GM19239 (cell line): Measurements from ENCODE around the gene CFAP92.
A peak's percentile ranks its signal among the peaks of the same experiment; 100 is the strongest.

Experiments
- DNase-seq: peaks from one replicate; pipeline ENCODE4 v3.0.0; 2011; ENCODE audit warnings: low spot score; ENCODE audit not compliant: insufficient read length
- FAIRE-seq: peaks from 2 replicates; lab custom pipeline; 2011; peaks lifted over from hg19 to GRCh38; lab: Jason Lieb, UNC

The CFAP92 gene

GRCh38 chr3:129025691-129026435 lies 32.0 kb upstream of the CFAP92 start:
- DNase-seq (no peak), FAIRE-seq (no peak)

DNA sequence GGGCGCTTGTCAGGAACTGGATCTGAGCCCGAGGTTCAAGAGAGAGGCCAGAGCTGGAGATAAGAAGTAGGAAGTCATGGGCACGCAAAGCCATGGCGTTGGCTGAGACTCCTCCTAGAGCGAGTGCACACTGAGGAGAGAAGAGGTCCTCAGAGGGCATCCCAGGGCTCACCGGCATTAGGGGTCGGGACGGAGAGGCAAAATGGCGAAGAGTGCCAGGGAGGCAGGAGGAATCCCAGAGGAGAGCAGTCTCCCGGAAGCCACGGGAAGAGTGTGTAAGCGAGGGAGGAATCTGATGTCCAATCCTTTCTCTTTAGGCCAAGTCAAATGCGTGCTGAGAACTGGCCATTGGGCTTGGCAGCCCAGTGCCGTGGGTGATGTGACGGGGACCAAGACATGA lies 31.2 kb upstream of the CFAP92 start:
- DNase-seq, result no peak
- no peak for FAIRE-seq

- FAIRE-seq (no peak), DNase-seq (no peak)
Measured at GRCh38 chr3:129023909-129024308, 30.0 kb upstream of the CFAP92 start.

- no peak for FAIRE-seq
Measured at GRCh38 chr3:129023008-129023358, 29.1 kb upstream of the CFAP92 start.

GRCh38 chr3:129022114-129023007 lies 28.5 kb upstream of the CFAP92 start:
- FAIRE-seq (no peak), DNase-seq (no peak)

More at GRCh38 chr3:129023008-129023358, 29.1 kb upstream of the CFAP92 start:
- no peak for DNase-seq

DNA sequence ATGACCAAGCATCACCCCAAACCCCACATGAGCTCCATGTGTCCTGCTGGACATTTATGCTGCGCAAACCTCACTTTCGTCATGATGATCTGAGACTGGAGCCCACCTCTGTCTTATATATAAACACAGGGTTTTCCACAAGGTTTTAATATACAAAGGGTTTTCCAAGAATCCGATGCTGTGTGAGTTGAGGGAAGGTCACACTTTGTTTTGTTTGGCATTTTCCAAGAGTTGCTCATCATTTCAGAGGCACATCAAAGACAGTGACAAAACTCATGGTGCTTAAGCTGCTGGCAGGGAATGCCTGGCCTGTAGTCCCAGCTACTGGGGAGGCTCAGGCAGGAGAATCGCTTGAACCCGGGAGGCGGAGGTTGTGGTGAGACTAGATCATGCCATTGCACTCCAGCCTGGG lies 27.3 kb upstream of the CFAP92 start:
- FAIRE-seq (no peak), DNase-seq (no peak)

- no peak for FAIRE-seq
- DNase-seq, result no peak
Measured at GRCh38 chr3:129020691-129021090, 26.8 kb upstream of the CFAP92 start.

- DNase-seq (no peak), FAIRE-seq (no peak)
Measured at GRCh38 chr3:129019266-129019665, 25.4 kb upstream of the CFAP92 start.

DNA sequence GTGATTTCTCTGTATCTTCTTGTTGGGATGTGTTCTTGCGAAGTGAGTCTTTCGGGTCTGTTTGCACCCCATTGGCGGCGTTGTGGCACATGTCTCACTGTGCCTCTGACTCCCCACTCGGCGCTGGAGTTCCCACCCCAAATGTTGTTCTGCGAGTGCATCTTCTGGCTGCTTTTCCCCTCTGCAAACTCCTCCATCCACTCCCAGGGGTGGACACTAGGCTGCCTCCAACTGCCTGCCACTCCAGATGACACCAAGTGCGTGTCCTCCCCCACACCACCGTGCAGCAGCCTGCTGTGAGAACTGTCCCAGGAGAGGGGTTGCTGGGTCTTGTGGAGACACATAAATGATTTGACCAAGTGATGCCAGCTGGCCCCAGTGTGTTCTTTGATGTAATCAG lies 24.9 kb upstream of the CFAP92 start:
- DNase-seq, result no peak
- FAIRE-seq, result no peak

GRCh38 chr3:129018271-129018670 lies 24.4 kb upstream of the CFAP92 start:
- FAIRE-seq, result no peak

GRCh38 chr3:129017484-129017899 lies 23.6 kb upstream of the CFAP92 start:
- no peak for DNase-seq
- peak; percentile 31 for FAIRE-seq

More at GRCh38 chr3:129018271-129018670, 24.4 kb upstream of the CFAP92 start:
- no peak for DNase-seq

DNA sequence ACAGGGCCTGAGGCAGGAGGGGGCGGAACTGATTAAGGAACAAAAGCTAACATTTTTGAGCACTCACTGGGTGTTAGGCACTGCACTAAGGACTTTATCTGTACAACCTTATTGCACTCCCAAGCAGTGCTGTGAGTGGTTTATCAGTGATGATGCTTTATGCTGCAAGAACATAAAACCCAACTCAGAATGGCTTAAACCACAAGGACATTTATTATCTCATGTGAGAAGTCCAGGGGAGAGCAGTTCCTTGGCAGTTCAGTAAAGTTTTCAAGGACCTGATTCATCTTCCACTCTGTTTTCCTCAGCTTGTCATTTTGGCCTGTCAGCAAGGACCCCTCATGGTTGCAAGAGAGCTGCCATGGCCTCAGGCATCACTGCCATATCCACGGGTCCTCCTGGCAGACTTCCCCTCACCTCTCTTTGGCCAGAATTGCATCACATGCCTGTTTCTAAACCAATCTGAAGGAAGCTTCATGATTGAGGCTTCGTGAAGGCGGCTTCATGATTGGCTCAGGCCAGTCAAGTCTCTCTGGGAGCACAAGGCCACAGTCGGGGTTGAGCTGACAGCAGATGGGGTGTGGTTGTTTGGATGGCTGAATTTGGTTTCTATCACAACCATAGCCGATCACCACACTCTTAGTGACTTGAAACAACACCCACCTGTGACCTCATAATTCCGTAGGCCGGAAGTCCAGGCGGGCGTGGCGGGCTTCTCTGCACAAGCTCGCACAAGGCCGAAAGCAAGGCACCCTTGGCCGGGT lies 23.0 kb upstream of the CFAP92 start:
- FAIRE-seq, result peak; percentile 74
- no peak for DNase-seq

DNA sequence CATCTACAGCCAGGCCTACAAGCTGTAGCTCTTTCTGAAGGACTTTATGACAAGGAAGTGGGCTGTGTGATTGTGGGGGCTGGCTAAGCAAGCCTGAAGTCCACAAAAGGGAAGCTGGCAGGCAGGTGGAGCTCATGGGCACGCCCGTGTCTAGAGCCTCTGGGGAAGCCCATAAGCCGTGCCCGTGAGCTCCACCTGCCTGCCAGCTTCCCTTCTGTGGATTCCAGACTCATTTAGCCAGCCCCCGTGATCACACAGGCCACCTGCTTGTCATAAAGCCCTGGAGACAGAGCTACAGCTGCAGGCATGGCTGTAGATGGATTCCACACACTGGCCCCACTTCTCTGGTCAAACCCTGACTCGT lies 22.5 kb upstream of the CFAP92 start:
- no peak for DNase-seq
- FAIRE-seq, result peak; percentile 70

- FAIRE-seq, result peak; percentile 66
- no peak for DNase-seq
Measured at GRCh38 chr3:129015388-129016105, 21.7 kb upstream of the CFAP92 start.

GRCh38 chr3:129014793-129015345 lies 21.0 kb upstream of the CFAP92 start:
- DNase-seq (no peak), FAIRE-seq (no peak)

- DNase-seq (no peak), FAIRE-seq (no peak)
Measured at GRCh38 chr3:129014148-129014547, 20.3 kb upstream of the CFAP92 start.

DNA sequence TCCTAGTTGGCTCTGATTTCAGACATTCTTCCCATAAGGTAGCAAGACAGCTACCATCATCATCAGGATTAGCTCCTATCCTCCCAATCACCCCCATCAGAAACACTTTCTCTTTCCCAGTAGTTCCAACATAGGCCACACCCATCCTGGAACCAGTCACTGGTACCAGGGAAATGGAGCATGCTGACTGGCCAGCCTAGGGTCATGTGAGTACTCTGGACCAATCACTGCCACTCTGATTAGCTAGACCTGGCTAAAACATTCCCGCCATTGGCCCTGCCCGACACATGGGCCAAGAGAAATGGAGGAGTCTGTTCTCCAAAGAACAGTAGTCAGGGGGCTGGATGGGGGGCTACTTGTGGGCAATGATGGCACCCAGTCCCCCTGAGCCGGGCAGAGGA lies 19.6 kb upstream of the CFAP92 start:
- FAIRE-seq (no peak), DNase-seq (no peak)

DNA sequence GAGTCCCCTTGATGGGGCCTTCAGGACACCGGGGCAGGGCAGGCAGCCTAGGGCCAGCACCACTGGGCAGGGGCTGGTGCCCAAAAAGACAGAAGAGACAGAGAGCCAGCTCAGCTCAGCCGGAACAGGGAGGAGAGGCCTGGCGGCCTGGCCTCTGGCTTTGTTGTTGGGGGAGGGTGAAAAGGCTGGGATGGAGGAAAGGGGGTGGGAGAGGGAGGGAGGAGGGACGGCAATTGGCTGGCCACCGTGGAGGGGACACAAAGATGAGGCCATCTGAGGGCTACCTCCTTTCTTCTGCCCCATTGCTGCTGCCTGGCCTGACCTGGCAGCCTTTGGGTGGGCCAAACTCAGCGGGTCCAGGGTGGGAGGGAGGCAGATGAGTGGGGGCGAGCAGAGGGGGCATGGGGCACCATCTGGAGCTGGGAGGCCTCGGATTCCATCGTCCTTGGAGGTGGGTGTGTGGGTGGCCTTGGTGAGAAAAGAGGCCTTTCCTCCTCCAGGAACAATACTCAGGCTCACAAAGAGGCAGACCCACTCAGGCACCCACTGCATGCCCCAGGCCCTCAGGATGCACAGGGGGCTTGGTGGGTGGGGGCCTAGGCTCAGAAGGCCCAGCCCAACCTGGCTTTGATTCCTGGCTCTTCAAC lies 16.6 kb upstream of the CFAP92 start:
- DNase-seq (no peak), FAIRE-seq (no peak)

DNA sequence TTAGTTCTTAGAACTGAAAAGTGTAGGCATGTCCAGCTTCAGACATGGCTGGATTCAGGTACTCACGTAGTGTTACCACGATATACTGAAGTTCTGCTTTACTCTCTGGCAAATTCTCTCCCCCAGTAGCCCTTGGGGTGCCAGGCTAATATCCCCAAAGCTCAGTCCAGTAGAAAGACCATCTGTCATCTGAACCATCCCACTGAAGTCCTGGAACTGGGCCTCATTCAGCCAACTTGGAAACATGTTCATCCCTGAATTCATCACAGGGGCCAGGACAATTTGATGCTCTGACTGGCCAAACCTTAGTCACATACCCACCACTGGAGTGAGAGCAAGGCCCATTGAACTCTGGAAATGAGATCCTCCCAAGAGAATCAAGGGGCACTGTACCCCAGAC lies 15.4 kb upstream of the CFAP92 start:
- DNase-seq (no peak), FAIRE-seq (no peak)
